HepG2 (cell line): ENCODE data around the gene CMTR2. TPM values are rescaled to one million over a fixed set of nuclear protein-coding genes. Genes with fewer than 3 reads are reported as not detected.

Experiments
- CREB1 ChIP-seq, 2 experiments: fragments of 450-650 bp in 1 of 2; IDR thresholded peaks; 2 replicates each; pipeline ENCODE4 v1.6.1; 2016 to 2017; ENCODE audit warnings: control low read depth in 1 of 2, mild to moderate bottlenecking in 1 of 2, missing compliant biosample characterization in 1 of 2, missing genetic modification characterization in 1 of 2
- CREBL2 ChIP-seq: sonication (generic); formaldehyde crosslinking; IDR thresholded peaks from 2 replicates; pipeline ENCODE4 v1.8.1; 2023; ENCODE audit warnings: missing genetic modification reagents, mild to moderate bottlenecking, borderline replicate concordance
- ETS1 ChIP-seq: sonication (generic); formaldehyde crosslinking; IDR thresholded peaks from 2 replicates; pipeline ENCODE4 v1.4.0; 2020; ENCODE audit warnings: missing genetic modification reagents
- FOXA3 ChIP-seq: IDR thresholded peaks from 2 replicates; pipeline ENCODE4 v1.6.1; 2016; ENCODE audit warnings: missing genetic modification reagents, missing compliant biosample characterization
- GLMP ChIP-seq: sonication (generic); formaldehyde crosslinking; IDR thresholded peaks from 2 replicates; pipeline ENCODE4 v1.9.0; 2021; ENCODE audit warnings: missing genetic modification reagents, mild to moderate bottlenecking, borderline replicate concordance
- HDAC1 ChIP-seq: sonication (generic); formaldehyde crosslinking; IDR thresholded peaks from 2 replicates; pipeline ENCODE4 v1.5.1; 2020; ENCODE audit warnings: mild to moderate bottlenecking, missing genetic modification reagents
- HMG20B ChIP-seq: conservative IDR thresholded peaks from 2 replicates; pipeline ENCODE4 v1.6.1; 2016; ENCODE audit warnings: missing genetic modification reagents, missing compliant biosample characterization
- IRF2 ChIP-seq: IDR thresholded peaks from 2 replicates; pipeline ENCODE4 v1.6.1; 2018; ENCODE audit warnings: missing genetic modification reagents, missing compliant biosample characterization
- KAT8 ChIP-seq: IDR thresholded peaks from 2 replicates; pipeline ENCODE4 v1.6.1; 2016; ENCODE audit warnings: missing genetic modification reagents, missing compliant biosample characterization
- KDM1A ChIP-seq: IDR thresholded peaks from 2 replicates; pipeline ENCODE4 v1.6.1; 2016; ENCODE audit warnings: missing compliant biosample characterization
- KDM6A ChIP-seq: IDR thresholded peaks from 2 replicates; pipeline ENCODE4 v1.6.1; 2016; ENCODE audit warnings: low read depth
- NAIF1 ChIP-seq: sonication (generic); formaldehyde crosslinking; IDR thresholded peaks from 2 replicates; pipeline ENCODE4 v1.5.0; 2020; ENCODE audit warnings: mild to moderate bottlenecking, missing genetic modification reagents, borderline replicate concordance
- NCOA5 ChIP-seq: sonication (generic); formaldehyde crosslinking; IDR thresholded peaks from 2 replicates; pipeline ENCODE4 v1.4.0; 2020; ENCODE audit warnings: missing genetic modification reagents
- NFKBIZ ChIP-seq: IDR thresholded peaks from 2 replicates; pipeline ENCODE4 v1.6.1; 2018; ENCODE audit warnings: missing genetic modification reagents, missing compliant biosample characterization
- SOX6 ChIP-seq, 2 experiments: fragments of 450-650 bp in 1 of 2; sonication (generic) in 1 of 2; formaldehyde crosslinking in 1 of 2; IDR thresholded peaks; 2 replicates each; pipeline versions ENCODE4 v1.4.0 to v1.6.1; 2017 to 2020; ENCODE audit warnings: antibody characterized with exemption in 1 of 2, mild to moderate bottlenecking in 1 of 2, missing genetic modification reagents in 1 of 2
- SPEN ChIP-seq: sonication (generic); formaldehyde crosslinking; IDR thresholded peaks from 2 replicates; pipeline ENCODE4 v1.5.1; 2020; ENCODE audit warnings: low read depth, mild to moderate bottlenecking, missing genetic modification reagents
- TEF ChIP-seq: sonication (generic); formaldehyde crosslinking; IDR thresholded peaks from 2 replicates; pipeline ENCODE4 v1.5.0; 2020; ENCODE audit warnings: missing genetic modification reagents
- THAP11 ChIP-seq: IDR thresholded peaks from 2 replicates; pipeline ENCODE4 v1.6.1; 2016; ENCODE audit warnings: missing biosample characterization, missing genetic modification reagents
- ZMYM2 ChIP-seq: sonication (generic); formaldehyde crosslinking; IDR thresholded peaks from 2 replicates; pipeline ENCODE4 v1.8.0; 2022; ENCODE audit warnings: mild to moderate bottlenecking, missing genetic modification reagents
- ZMYM4 ChIP-seq: sonication (generic); formaldehyde crosslinking; IDR thresholded peaks from 2 replicates; pipeline ENCODE4 v1.8.1; 2023; ENCODE audit warnings: mild to moderate bottlenecking, missing genetic modification reagents
- ZNF430 ChIP-seq: sonication (generic); formaldehyde crosslinking; IDR thresholded peaks from 2 replicates; pipeline ENCODE4 v1.9.0; 2021; ENCODE audit warnings: mild to moderate bottlenecking, missing genetic modification reagents
- ZNF563 ChIP-seq: sonication (generic); formaldehyde crosslinking; IDR thresholded peaks from 2 replicates; pipeline ENCODE4 v1.8.0; 2022; ENCODE audit warnings: mild to moderate bottlenecking, moderate library complexity, missing genetic modification reagents
- ZNF674 ChIP-seq: sonication (generic); formaldehyde crosslinking; IDR thresholded peaks from 2 replicates; pipeline ENCODE4 v1.5.0; 2020; ENCODE audit warnings: low read depth, mild to moderate bottlenecking, missing genetic modification reagents
- ZNF709 ChIP-seq: sonication (generic); formaldehyde crosslinking; IDR thresholded peaks from 2 replicates; pipeline ENCODE4 v1.5.0; 2020; ENCODE audit warnings: mild to moderate bottlenecking, missing genetic modification reagents
- ZNF770 ChIP-seq: sonication (generic); formaldehyde crosslinking; IDR thresholded peaks from 2 replicates; pipeline ENCODE4 v1.5.0; 2020; ENCODE audit warnings: mild to moderate bottlenecking, missing genetic modification reagents
- polyA plus RNA-seq, 8 experiments: library from polyadenylated mRNA; depleted of rRNA in 3 of 8; stranded (reverse) in 7 of 8; unstranded in 1 of 8; fragments of >200 nt; fragmentation: Illumina TruSeq in 4 of 8; extraction: Trizol in 4 of 8; gene quantifications; 2 replicates each; pipeline versions ENCODE4 v1.2.1 to v1.2.3, GENCODE V29; 2011 to 2016; ENCODE audit warnings: low read depth in 4 of 8, missing spikeins in 1 of 8, mixed read lengths in 1 of 8; ENCODE audit not compliant: insufficient read depth in 1 of 8
- total RNA-seq, 5 experiments: library from RNA; depleted of rRNA; stranded (reverse); fragments of >200 nt; fragmentation: Illumina TruSeq; extraction: Trizol; gene quantifications; 2 replicates each; pipeline ENCODE4 v1.2.3, GENCODE V29; 2016; ENCODE audit warnings: low read depth in 1 of 5

Gene CMTR2
- total and polyA plus RNA-seq, 2 of the 13 experiments (the other 11 are each of a cell fraction or from before 2014, with no cell fraction given), result 15.0 to 19.9 TPM

GRCh38 chr16:71288890-71289731, at the start of gene CMTR2 (continued):
- TF ChIP-seq GLMP, result no peak
- TF ChIP-seq TEF (CRISPR knock-in tag), result peak; percentile 89
- peak; percentile 90 for TF ChIP-seq NFKBIZ (CRISPR knock-in tag)
- TF ChIP-seq KAT8 (CRISPR knock-in tag), result peak; percentile 93
- peak; percentile 18; the same call in 1 of the 2 replicates for TF ChIP-seq KDM6A
- peak; percentile 97 for TF ChIP-seq ZNF674 (CRISPR knock-in tag)
- TF ChIP-seq ZNF563 (CRISPR knock-in tag), result peak; percentile 99
- TF ChIP-seq SOX6 (IDR thresholded peaks at IDR 0.05), result no peak
- peak; percentile 84 for TF ChIP-seq SOX6 (CRISPR knock-in tag; IDR thresholded peaks at IDR 0.05)
- peak; percentile 89 for TF ChIP-seq HDAC1
- TF ChIP-seq CREBL2 (CRISPR knock-in tag), result peak; percentile 94; the same call in 1 of the 2 replicates
- TF ChIP-seq CREB1 (IDR thresholded peaks at IDR 0.05), result no peak
- TF ChIP-seq CREB1 (CRISPR knock-in tag; IDR thresholded peaks at IDR 0.05), result peak; percentile 51
- TF ChIP-seq NCOA5, result no peak
- peak; percentile 93 for TF ChIP-seq ZMYM2 (CRISPR knock-in tag)
- peak; percentile 95 for TF ChIP-seq NAIF1 (CRISPR knock-in tag)
- TF ChIP-seq ZMYM4 (CRISPR knock-in tag), result peak; percentile 96
- TF ChIP-seq ZNF770 (CRISPR knock-in tag), result peak; percentile 88
- peak; percentile 79 for TF ChIP-seq THAP11 (CRISPR knock-in tag)
- TF ChIP-seq IRF2 (CRISPR knock-in tag), result peak; percentile 68
- TF ChIP-seq SPEN (CRISPR knock-in tag), result peak; percentile 99
- no peak for TF ChIP-seq KDM1A
- peak; percentile 99 for TF ChIP-seq ZNF709 (CRISPR knock-in tag)
- TF ChIP-seq ZNF430 (CRISPR knock-in tag), result peak; percentile 99
- TF ChIP-seq FOXA3, result peak; percentile 56
- TF ChIP-seq ETS1, result peak; percentile 97; the same call in 1 of the 2 replicates
- peak; percentile 68; the same call in 1 of the 2 replicates for TF ChIP-seq HMG20B
